SK-N-SH treated with all-trans-retinoic acid at 6 μM for 48 hours (cell line): Measurements from ENCODE around the gene GRAMD2A.

Experiments
- ATAC-seq: fragments of 200-7000 bp; cut with Tn5 transposase; 3 replicates; pipeline ENCODE4 v1.9.1; 2020; ENCODE audit warnings: mild to moderate bottlenecking, moderate library complexity
- ARNTL ChIP-seq: fragments of 450-650 bp; formaldehyde crosslinking; IDR thresholded peaks from 2 replicates; pipeline ENCODE4 v1.5.0; 2020; ENCODE audit warnings: low read depth, mild to moderate bottlenecking, moderate library complexity, borderline replicate concordance
- BACH2 ChIP-seq: fragments of 250-450 bp; sonication (Bioruptor Pico); IDR thresholded peaks from 2 replicates; pipeline ENCODE4 v1.9.0; 2021; ENCODE audit warnings: mild to moderate bottlenecking, borderline replicate concordance
- CSDC2 ChIP-seq: fragments of 250-450 bp; sonication (Bioruptor Pico); IDR thresholded peaks from 2 replicates; pipeline ENCODE4 v1.5.0; 2020; ENCODE audit warnings: mild to moderate bottlenecking, moderate library complexity
- ESRRG ChIP-seq: fragments of 250-450 bp; sonication (Bioruptor Pico); IDR thresholded peaks from 2 replicates; pipeline ENCODE4 v1.6.1; 2021; ENCODE audit warnings: mild to moderate bottlenecking
- GLIS3 ChIP-seq: fragments of 250-450 bp; sonication (Bioruptor Pico); IDR thresholded peaks from 2 replicates; pipeline ENCODE4 v1.5.0; 2020; ENCODE audit warnings: mild to moderate bottlenecking, moderate library complexity
- ISL1 ChIP-seq: fragments of 250-450 bp; sonication (Bioruptor Pico); IDR thresholded peaks from 2 replicates; pipeline ENCODE4 v2.1.2; 2022; ENCODE audit warnings: mild to moderate bottlenecking, moderate library complexity
- PPARA ChIP-seq: fragments of 250-450 bp; sonication (Bioruptor Pico); IDR thresholded peaks from 2 replicates; pipeline ENCODE4 v1.5.0; 2020; ENCODE audit warnings: mild to moderate bottlenecking, borderline replicate concordance
- RARB ChIP-seq: fragments of 250-450 bp; sonication (Bioruptor Pico); IDR thresholded peaks from 2 replicates; pipeline ENCODE4 v1.8.0; 2021; ENCODE audit warnings: mild to moderate bottlenecking, moderate library complexity
- SNAI2 ChIP-seq: fragments of 250-450 bp; sonication (Bioruptor Pico); IDR thresholded peaks from 2 replicates; pipeline ENCODE4 v1.5.0; 2020; ENCODE audit warnings: mild to moderate bottlenecking, moderate library complexity
- TCF4 ChIP-seq: fragments of 250-450 bp; sonication (Bioruptor Pico); IDR thresholded peaks from 2 replicates; pipeline ENCODE4 v1.8.0; 2021; ENCODE audit warnings: mild to moderate bottlenecking, moderate library complexity, borderline replicate concordance
- TOX ChIP-seq: fragments of 250-450 bp; sonication (Bioruptor Pico); IDR thresholded peaks from 2 replicates; pipeline ENCODE4 v1.8.0; 2021; ENCODE audit warnings: mild to moderate bottlenecking, moderate library complexity, borderline replicate concordance
- ZC3H10 ChIP-seq: fragments of 250-450 bp; sonication (Bioruptor Pico); IDR thresholded peaks from 2 replicates; pipeline ENCODE4 v1.5.1; 2021; ENCODE audit warnings: mild to moderate bottlenecking, moderate library complexity
- ZFP3 ChIP-seq: fragments of 250-450 bp; sonication (Bioruptor Pico); IDR thresholded peaks from 2 replicates; pipeline ENCODE4 v1.5.0; 2020; ENCODE audit warnings: mild to moderate bottlenecking, moderate library complexity
- ZFP30 ChIP-seq: fragments of 450-650 bp; formaldehyde crosslinking; IDR thresholded peaks from 2 replicates; pipeline ENCODE4 v1.5.0; 2022; ENCODE audit warnings: mild to moderate bottlenecking, moderate library complexity
- ZNF565 ChIP-seq: fragments of 450-650 bp; formaldehyde crosslinking; conservative IDR thresholded peaks from 2 replicates; pipeline ENCODE4 v1.5.0; 2020; ENCODE audit warnings: low read depth, mild to moderate bottlenecking, moderate library complexity
- ZNF70 ChIP-seq: fragments of 450-650 bp; formaldehyde crosslinking; IDR thresholded peaks from 2 replicates; pipeline ENCODE4 v1.5.0; 2020; ENCODE audit warnings: mild to moderate bottlenecking, moderate library complexity
- ZNF8 ChIP-seq: fragments of 450-650 bp; formaldehyde crosslinking; IDR thresholded peaks from 2 replicates; pipeline ENCODE4 v1.5.0; 2020; ENCODE audit warnings: mild to moderate bottlenecking, moderate library complexity
- TF ChIP-seq, protein P1 (sequence below): fragments of 250-450 bp; sonication (Bioruptor Pico); IDR thresholded peaks from 2 replicates; pipeline ENCODE4 v1.5.1; 2020; ENCODE audit warnings: low read depth, mild to moderate bottlenecking, moderate library complexity
- TF ChIP-seq, protein P2 (sequence below): fragments of 250-450 bp; sonication (Bioruptor Pico); IDR thresholded peaks from 2 replicates; pipeline ENCODE4 v1.8.0; 2021; ENCODE audit warnings: low read depth, mild to moderate bottlenecking, moderate library complexity, borderline replicate concordance
- TF ChIP-seq, protein P3 (sequence below): fragments of 250-450 bp; sonication (Bioruptor Pico); IDR thresholded peaks from 2 replicates; pipeline ENCODE4 v1.5.1; 2021; ENCODE audit warnings: mild to moderate bottlenecking, moderate library complexity
- TF ChIP-seq, protein P4 (sequence below): fragments of 250-450 bp; sonication (Bioruptor Pico); IDR thresholded peaks from 2 replicates; pipeline ENCODE4 v1.8.0; 2020; ENCODE audit warnings: mild to moderate bottlenecking, moderate library complexity, borderline replicate concordance
- TF ChIP-seq, protein P5 (sequence below): fragments of 250-450 bp; sonication (Bioruptor Pico); IDR thresholded peaks from 2 replicates; pipeline ENCODE4 v1.5.0; 2020; ENCODE audit warnings: mild to moderate bottlenecking, moderate library complexity

The GRAMD2A gene

DNA sequence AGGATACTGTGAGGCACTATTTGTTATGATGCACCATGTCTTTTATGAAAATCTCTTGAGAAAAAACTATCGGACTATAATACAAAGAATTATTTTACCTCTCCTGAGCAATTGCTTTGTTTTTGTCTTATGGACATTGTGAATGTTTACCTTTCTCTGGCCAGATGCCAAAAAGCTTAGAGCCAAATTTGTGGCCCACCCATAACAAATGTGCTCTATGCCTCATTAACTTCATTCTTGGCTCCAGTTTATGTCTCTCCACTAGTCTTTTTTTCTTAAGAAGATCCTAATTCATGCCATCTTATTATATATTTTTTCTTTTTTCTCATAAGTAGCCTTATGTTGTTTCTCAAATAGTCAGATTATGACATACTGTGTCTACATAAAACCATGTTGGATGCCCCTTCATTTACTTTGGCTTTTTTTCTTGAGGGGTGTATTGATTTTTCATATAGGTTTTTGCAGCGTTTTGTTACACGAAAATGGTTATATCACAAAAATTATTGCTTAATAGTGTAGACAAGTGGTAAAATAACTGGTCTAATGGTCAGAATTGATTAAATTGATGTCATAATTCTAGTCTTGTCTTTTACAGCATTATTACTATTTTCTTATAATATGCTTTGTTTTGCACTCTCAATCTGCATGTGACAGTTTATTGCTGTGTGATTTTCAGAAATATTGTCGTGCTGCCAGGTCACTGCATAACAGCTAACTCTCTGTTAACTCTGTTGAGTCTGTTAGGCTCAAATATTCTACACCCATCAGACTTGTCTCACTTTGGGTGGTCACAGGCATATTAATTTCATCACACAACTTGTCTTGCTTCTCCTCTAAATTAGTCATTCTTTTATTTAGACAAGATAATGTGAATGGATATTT lies 61.2 kb downstream of the GRAMD2A start:
- TF ChIP-seq, protein P1, sequence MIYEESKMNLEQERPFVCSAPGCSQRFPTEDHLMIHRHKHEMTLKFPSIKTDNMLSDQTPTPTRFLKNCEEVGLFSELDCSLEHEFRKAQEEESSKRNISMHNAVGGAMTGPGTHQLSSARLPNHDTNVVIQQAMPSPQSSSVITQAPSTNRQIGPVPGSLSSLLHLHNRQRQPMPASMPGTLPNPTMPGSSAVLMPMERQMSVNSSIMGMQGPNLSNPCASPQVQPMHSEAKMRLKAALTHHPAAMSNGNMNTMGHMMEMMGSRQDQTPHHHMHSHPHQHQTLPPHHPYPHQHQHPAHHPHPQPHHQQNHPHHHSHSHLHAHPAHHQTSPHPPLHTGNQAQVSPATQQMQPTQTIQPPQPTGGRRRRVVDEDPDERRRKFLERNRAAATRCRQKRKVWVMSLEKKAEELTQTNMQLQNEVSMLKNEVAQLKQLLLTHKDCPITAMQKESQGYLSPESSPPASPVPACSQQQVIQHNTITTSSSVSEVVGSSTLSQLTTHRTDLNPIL (CRISPR knock-in tag) = no peak
- TF ChIP-seq ZNF8 (CRISPR knock-in tag) = no peak
- no peak for TF ChIP-seq TCF4 (CRISPR knock-in tag)
- no peak for TF ChIP-seq CSDC2 (CRISPR knock-in tag)
- TF ChIP-seq ZNF70 (CRISPR knock-in tag) = no peak
- no peak for ATAC-seq

DNA sequence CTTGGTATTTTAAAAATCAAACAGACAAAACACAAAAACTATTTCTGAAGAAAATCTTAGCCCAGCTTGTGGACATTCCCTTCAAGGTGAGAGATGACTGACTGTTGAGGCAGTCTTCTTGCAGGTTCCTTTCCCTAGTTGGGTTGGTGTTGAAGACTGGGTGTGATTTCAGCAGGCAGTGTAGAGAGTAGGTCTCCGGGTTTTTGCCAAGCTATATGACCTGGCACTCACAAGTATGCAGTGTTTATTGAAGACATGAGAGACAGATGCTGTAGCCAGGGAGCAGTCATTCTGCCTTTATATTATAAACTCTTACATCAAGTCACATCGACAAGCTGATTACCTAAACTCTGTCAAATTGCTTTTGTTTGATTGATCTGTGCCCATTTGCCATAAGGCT lies 61.9 kb downstream of the GRAMD2A start:
- ATAC-seq = no peak
- TF ChIP-seq ZFP3 (no peak), GLIS3 (no peak), BACH2 (CRISPR knock-in tag) (no peak), RARB (no peak), TOX (CRISPR knock-in tag) (no peak), ISL1 (no peak), ZNF8 (CRISPR knock-in tag) (no peak), CSDC2 (CRISPR knock-in tag) (no peak), ESRRG (CRISPR knock-in tag) (no peak), ARNTL (CRISPR knock-in tag) (no peak), ZFP30 (CRISPR knock-in tag) (no peak), ZC3H10 (CRISPR knock-in tag) (no peak), ZNF70 (CRISPR knock-in tag) (no peak)
- TF ChIP-seq, protein P2, sequence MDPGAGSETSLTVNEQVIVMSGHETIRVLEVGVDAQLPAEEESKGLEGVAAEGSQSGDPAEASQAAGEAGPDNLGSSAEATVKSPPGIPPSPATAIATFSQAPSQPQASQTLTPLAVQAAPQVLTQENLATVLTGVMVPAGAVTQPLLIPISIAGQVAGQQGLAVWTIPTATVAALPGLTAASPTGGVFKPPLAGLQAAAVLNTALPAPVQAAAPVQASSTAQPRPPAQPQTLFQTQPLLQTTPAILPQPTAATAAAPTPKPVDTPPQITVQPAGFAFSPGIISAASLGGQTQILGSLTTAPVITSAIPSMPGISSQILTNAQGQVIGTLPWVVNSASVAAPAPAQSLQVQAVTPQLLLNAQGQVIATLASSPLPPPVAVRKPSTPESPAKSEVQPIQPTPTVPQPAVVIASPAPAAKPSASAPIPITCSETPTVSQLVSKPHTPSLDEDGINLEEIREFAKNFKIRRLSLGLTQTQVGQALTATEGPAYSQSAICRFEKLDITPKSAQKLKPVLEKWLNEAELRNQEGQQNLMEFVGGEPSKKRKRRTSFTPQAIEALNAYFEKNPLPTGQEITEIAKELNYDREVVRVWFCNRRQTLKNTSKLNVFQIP (CRISPR knock-in tag) = no peak
- TF ChIP-seq, protein P3, sequence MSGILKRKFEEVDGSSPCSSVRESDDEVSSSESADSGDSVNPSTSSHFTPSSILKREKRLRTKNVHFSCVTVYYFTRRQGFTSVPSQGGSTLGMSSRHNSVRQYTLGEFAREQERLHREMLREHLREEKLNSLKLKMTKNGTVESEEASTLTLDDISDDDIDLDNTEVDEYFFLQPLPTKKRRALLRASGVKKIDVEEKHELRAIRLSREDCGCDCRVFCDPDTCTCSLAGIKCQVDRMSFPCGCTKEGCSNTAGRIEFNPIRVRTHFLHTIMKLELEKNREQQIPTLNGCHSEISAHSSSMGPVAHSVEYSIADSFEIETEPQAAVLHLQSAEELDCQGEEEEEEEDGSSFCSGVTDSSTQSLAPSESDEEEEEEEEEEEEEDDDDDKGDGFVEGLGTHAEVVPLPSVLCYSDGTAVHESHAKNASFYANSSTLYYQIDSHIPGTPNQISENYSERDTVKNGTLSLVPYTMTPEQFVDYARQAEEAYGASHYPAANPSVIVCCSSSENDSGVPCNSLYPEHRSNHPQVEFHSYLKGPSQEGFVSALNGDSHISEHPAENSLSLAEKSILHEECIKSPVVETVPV (CRISPR knock-in tag) = no peak
- TF ChIP-seq, protein P4, sequence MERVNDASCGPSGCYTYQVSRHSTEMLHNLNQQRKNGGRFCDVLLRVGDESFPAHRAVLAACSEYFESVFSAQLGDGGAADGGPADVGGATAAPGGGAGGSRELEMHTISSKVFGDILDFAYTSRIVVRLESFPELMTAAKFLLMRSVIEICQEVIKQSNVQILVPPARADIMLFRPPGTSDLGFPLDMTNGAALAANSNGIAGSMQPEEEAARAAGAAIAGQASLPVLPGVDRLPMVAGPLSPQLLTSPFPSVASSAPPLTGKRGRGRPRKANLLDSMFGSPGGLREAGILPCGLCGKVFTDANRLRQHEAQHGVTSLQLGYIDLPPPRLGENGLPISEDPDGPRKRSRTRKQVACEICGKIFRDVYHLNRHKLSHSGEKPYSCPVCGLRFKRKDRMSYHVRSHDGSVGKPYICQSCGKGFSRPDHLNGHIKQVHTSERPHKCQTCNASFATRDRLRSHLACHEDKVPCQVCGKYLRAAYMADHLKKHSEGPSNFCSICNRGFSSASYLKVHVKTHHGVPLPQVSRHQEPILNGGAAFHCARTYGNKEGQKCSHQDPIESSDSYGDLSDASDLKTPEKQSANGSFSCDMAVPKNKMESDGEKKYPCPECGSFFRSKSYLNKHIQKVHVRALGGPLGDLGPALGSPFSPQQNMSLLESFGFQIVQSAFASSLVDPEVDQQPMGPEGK (CRISPR knock-in tag) = no peak
- TF ChIP-seq, protein P5, sequence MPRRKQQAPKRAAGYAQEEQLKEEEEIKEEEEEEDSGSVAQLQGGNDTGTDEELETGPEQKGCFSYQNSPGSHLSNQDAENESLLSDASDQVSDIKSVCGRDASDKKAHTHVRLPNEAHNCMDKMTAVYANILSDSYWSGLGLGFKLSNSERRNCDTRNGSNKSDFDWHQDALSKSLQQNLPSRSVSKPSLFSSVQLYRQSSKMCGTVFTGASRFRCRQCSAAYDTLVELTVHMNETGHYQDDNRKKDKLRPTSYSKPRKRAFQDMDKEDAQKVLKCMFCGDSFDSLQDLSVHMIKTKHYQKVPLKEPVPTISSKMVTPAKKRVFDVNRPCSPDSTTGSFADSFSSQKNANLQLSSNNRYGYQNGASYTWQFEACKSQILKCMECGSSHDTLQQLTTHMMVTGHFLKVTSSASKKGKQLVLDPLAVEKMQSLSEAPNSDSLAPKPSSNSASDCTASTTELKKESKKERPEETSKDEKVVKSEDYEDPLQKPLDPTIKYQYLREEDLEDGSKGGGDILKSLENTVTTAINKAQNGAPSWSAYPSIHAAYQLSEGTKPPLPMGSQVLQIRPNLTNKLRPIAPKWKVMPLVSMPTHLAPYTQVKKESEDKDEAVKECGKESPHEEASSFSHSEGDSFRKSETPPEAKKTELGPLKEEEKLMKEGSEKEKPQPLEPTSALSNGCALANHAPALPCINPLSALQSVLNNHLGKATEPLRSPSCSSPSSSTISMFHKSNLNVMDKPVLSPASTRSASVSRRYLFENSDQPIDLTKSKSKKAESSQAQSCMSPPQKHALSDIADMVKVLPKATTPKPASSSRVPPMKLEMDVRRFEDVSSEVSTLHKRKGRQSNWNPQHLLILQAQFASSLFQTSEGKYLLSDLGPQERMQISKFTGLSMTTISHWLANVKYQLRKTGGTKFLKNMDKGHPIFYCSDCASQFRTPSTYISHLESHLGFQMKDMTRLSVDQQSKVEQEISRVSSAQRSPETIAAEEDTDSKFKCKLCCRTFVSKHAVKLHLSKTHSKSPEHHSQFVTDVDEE (CRISPR knock-in tag) = no peak

DNA sequence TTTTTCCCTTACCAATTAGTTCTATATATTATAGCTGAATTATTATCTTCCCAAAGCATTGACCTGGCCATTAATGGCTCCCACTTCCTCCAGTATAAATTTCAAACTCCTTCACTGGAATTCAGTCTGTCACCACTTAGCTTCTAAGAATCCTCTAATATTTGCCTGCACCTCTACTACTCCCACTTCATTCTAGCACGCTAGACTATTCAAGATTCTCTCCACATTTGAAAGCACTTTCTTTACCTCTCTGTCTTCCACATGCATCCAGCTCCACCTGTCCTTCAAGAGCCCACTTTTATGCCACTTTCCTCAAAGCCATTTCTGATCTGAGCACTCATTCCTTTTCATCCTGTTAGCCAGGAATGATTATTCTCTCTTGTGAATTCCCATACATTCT lies 64.4 kb downstream of the GRAMD2A start:
- TF ChIP-seq ZNF565 (CRISPR knock-in tag) = no peak
- no peak for TF ChIP-seq ARNTL (CRISPR knock-in tag)
- TF ChIP-seq TOX (CRISPR knock-in tag) = no peak
- TF ChIP-seq SNAI2 = no peak
- TF ChIP-seq PPARA (CRISPR knock-in tag) = no peak
- TF ChIP-seq, protein P4 (CRISPR knock-in tag) = no peak
- TF ChIP-seq ESRRG (CRISPR knock-in tag) = no peak
- TF ChIP-seq, protein P3 (CRISPR knock-in tag) = no peak
- TF ChIP-seq ZFP30 (CRISPR knock-in tag) = no peak
- TF ChIP-seq ISL1 = no peak
- no peak for TF ChIP-seq GLIS3
- TF ChIP-seq CSDC2 (CRISPR knock-in tag) = no peak
- ATAC-seq = no peak
